Endothelial cell of umbilical vein (primary cell): ENCODE measurements around the gene USHBP1. TPM values are rescaled to one million over a fixed set of nuclear protein-coding genes. Genes with fewer than 3 reads are reported as not detected.
A peak's percentile ranks its signal among the peaks of the same experiment; 100 is the strongest.

Experiments
- BruUV-seq: library from RNA; stranded (reverse); fragments of 400-500 nt; replicated peaks from 2 replicates; lab custom pipeline; 2021; lab: Mats Ljungman, UMichigan
- CTCF ChIA-PET: fragments of 300-600, 350-600 bp; sonication (Branson Sonifier 250); formaldehyde crosslinking; loops from one replicate; lab custom pipeline; 2021; ENCODE audit warnings: antibody characterized with exemption, inconsistent platforms; lab: Charles Lee
- POLR2A ChIA-PET: fragments of 300-600, 350-600 bp; sonication (Branson Sonifier 250); formaldehyde crosslinking; loops from one replicate; lab custom pipeline; 2021; ENCODE audit warnings: antibody characterized with exemption, inconsistent platforms; lab: Charles Lee
- DNase-seq: peaks from one replicate; pipeline ENCODE4 v3.0.0-alpha.2; 2011; ENCODE audit warnings: low read depth, low spot score
- FAIRE-seq: peaks from 2 replicates; lab custom pipeline; 2011; peaks lifted over from hg19 to GRCh38; lab: Jason Lieb, UNC
- H2AFZ ChIP-seq: 2 replicates; pipeline ENCODE4 v1.6.0; 2012; ENCODE audit warnings: low read depth, low read length, control low read depth, inconsistent platforms
- H3K27ac ChIP-seq: 2 replicates; pipeline ENCODE4 v1.5.1; 2011; ENCODE audit warnings: low read depth, mild to moderate bottlenecking, control low read depth, low read length, moderate library complexity; ENCODE audit not compliant: insufficient read depth
- H3K27me3 ChIP-seq, 2 experiments: 2 replicates each; pipeline versions ENCODE4 v1.6.0 to v1.6.1; 2011; ENCODE audit warnings: low read length in 2 of 2, mixed read lengths in 1 of 2; ENCODE audit not compliant: control insufficient read depth in 2 of 2, insufficient read depth in 2 of 2
- H3K36me3 ChIP-seq, 2 experiments: 2 replicates in 1 of 2; 3 replicates in 1 of 2; pipeline ENCODE4 v1.5.1; 2011; ENCODE audit warnings: low read length in 2 of 2, mild to moderate bottlenecking in 1 of 2, moderate library complexity in 1 of 2; ENCODE audit not compliant: control insufficient read depth in 2 of 2, insufficient read depth in 2 of 2; ENCODE audit errors: extremely low read depth in 1 of 2
- H3K4me1 ChIP-seq: 3 replicates; pipeline ENCODE4 v1.5.1; 2011; ENCODE audit warnings: mild to moderate bottlenecking, low read length; ENCODE audit not compliant: control insufficient read depth, insufficient read depth; ENCODE audit errors: extremely low read depth
- H3K4me2 ChIP-seq: 2 replicates; pipeline ENCODE4 v1.6.1; 2011; ENCODE audit warnings: low read length, control low read depth, mixed read lengths; ENCODE audit not compliant: insufficient read depth
- H3K4me3 ChIP-seq, 3 experiments: fragments of 200-600 bp in 1 of 3; sonication (generic), shearing (Covaris generic) in 1 of 3; replicated peaks in 1 of 3; 2 replicates each; pipeline ENCODE4 v1.5.1; 2011 to 2016; ENCODE audit warnings: control low read depth in 3 of 3, low read length in 3 of 3, mild to moderate bottlenecking in 2 of 3, inconsistent platforms in 1 of 3, low read depth in 1 of 3, moderate library complexity in 1 of 3; ENCODE audit not compliant: insufficient read depth in 1 of 3
- H3K79me2 ChIP-seq: 2 replicates; pipeline ENCODE4 v1.6.0; 2012; ENCODE audit warnings: low read length, inconsistent platforms; ENCODE audit not compliant: control insufficient read depth, insufficient read depth
- H3K9ac ChIP-seq: replicated peaks from 2 replicates; pipeline ENCODE3; 2011; ENCODE audit warnings: low read length, control low read depth; ENCODE audit not compliant: insufficient read depth; ENCODE audit errors: extremely low read depth
- H3K9me1 ChIP-seq: replicated peaks from 3 replicates; pipeline ENCODE4 v1.6.0; 2011; ENCODE audit warnings: mild to moderate bottlenecking, low read length; ENCODE audit not compliant: control insufficient read depth, insufficient read depth; ENCODE audit errors: extremely low read depth
- H3K9me3 ChIP-seq: replicated peaks from 2 replicates; pipeline ENCODE4 v1.5.1; 2012; ENCODE audit warnings: low read length, inconsistent platforms; ENCODE audit not compliant: control insufficient read depth, insufficient read depth
- H4K20me1 ChIP-seq: replicated peaks from 2 replicates; pipeline ENCODE3; 2011; ENCODE audit warnings: mild to moderate bottlenecking, low read length; ENCODE audit not compliant: control insufficient read depth, insufficient read depth; ENCODE audit errors: extremely low read depth
- CTCF ChIP-seq, 2 donors: IDR thresholded peaks; 1 replicate in 1 of 2; 2 replicates in 1 of 2; pipeline ENCODE4 v1.5.1; 2011; ENCODE audit warnings: low read length in 2 of 2, mild to moderate bottlenecking in 2 of 2, moderate library complexity in 2 of 2, control low read depth in 1 of 2, inconsistent platforms in 1 of 2, low read depth in 1 of 2; ENCODE audit not compliant: insufficient read depth in 1 of 2; ENCODE audit errors: extremely low read depth in 1 of 2
- EZH2 ChIP-seq: IDR thresholded peaks from 2 replicates; pipeline ENCODE4 v1.6.1; 2012; ENCODE audit warnings: borderline replicate concordance, low read depth, mild to moderate bottlenecking, moderate library complexity, low read length, inconsistent platforms; ENCODE audit not compliant: severe bottlenecking
- FOS ChIP-seq: IDR thresholded peaks from 2 replicates; pipeline ENCODE4 v1.6.1; 2011; ENCODE audit warnings: mild to moderate bottlenecking, low read length, moderate library complexity, borderline replicate concordance; ENCODE audit not compliant: insufficient read depth
- GATA2 ChIP-seq: IDR thresholded peaks from 2 replicates; pipeline ENCODE4 v1.7.0; 2011; ENCODE audit warnings: low read depth, mild to moderate bottlenecking, moderate library complexity, mixed read lengths, low read length; ENCODE audit not compliant: insufficient read length, insufficient read depth
- JUN ChIP-seq: IDR thresholded peaks from 2 replicates; pipeline ENCODE4 v1.6.1; 2011; ENCODE audit warnings: borderline replicate concordance, low read depth; ENCODE audit not compliant: insufficient read length, insufficient read depth
- MAX ChIP-seq: IDR thresholded peaks from 2 replicates; pipeline ENCODE4 v1.6.1; 2011; ENCODE audit not compliant: insufficient read depth, insufficient read length
- MYC ChIP-seq: IDR thresholded peaks from one replicate; pipeline ENCODE4 v1.6.1; 2011; ENCODE audit warnings: mild to moderate bottlenecking, low read depth, low read length
- POLR2A ChIP-seq: IDR thresholded peaks from 2 replicates; pipeline ENCODE4 v1.6.1; 2012; ENCODE audit warnings: low read depth, mild to moderate bottlenecking, control low read depth, low read length
- POLR2AphosphoS5 ChIP-seq: IDR thresholded peaks from 2 replicates; pipeline ENCODE4 v1.6.1; 2012; ENCODE audit warnings: low read depth, mild to moderate bottlenecking, control low read depth, low read length, moderate library complexity; ENCODE audit not compliant: insufficient read depth
- dilution Hi-C: fragments of 300-500 bp; cut with MboI; formaldehyde crosslinking; loops from one replicate; pipeline ENCODE4 v1.15.0; 2019; ENCODE audit warnings: low sequenced_read_pairs; ENCODE audit not compliant: extremely low pct_ligation_motif_present
- intact Hi-C: fragments of 100-400 bp; cut with micrococcal nuclease; formaldehyde crosslinking; loops from one replicate; pipeline ENCODE4 v1.10.0; 2022
- polyA plus RNA-seq, 4 experiments: library from polyadenylated mRNA; depleted of rRNA in 3 of 4; stranded (reverse) in 3 of 4; unstranded in 1 of 4; fragments of >200 nt; gene quantifications; 2 replicates each; pipeline versions ENCODE4 v1.2.1 to v1.2.3, GENCODE V29; 2011 to 2012; ENCODE audit warnings: missing spikeins in 1 of 4
- total RNA-seq: library from RNA; stranded (reverse); gene quantifications from 2 replicates; pipeline ENCODE4 v1.2.3, GENCODE V29; 2021

Gene USHBP1
- total and polyA plus RNA-seq, 2 donors (not counting 3 experiments of a cell fraction or from before 2014, with no cell fraction given): 14.8 to 20.4 TPM

DNA sequence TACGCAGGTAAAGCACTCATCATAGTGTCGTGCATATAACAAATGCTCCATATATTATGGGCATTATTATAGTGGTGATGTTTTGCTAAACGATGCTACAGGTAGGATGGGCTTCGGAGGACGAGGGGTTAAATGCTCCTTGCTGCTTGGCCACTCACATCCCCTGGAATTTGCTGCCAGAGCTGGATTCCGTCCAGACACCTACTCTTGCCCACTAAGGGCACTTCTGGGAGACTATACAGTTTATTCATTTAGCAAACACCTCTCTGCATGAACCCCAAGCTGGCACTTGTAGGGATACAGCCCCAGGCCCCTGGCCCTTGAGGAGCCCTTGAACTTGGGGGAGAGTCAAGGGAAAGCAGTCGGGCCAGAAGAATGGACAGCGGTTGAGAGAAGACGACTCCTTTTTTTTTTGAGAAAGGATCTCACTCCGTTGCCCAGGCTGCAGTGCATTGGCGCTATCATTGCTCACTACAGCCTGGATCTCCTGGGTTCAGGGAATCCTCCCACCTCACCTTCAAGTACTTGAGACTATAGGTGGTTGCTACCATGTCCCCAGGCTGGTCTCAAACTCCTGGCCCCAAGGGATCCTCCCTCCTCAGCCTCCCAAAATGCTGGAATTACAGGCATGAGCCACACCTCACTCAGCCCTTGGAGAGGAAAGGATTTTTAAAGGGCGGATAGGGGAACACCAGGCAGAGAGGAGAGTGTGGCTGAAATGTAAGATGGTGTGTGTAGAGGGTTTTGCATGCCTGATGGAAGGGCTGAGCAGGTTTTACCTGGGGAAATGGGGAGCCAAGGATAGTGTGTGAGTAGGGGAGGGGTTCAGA, 40.1 kb upstream of the USHBP1 start:
- peak overlapping the region; percentile 81 for H3K4me2 ChIP-seq
- CTCF ChIA-PET: interaction anchor here (0.6 to 3.3 kb wide), 16 partner anchors 8 to 115 kb away, joined by 3 to 70 read pairs (median 4); partner anchors contain the start of genes ANO8 and USE1
- peaks cover 2% of the 10 kb centered on the region for H3K79me2 ChIP-seq
- no peaks in the 10 kb centered on the region for H3K36me3 ChIP-seq
- H3K27me3 ChIP-seq: no peaks in the 10 kb centered on the region
- TF ChIP-seq MYC: no peak
- no peak for TF ChIP-seq JUN
- TF ChIP-seq POLR2A: no peak
- no peak for TF ChIP-seq POLR2AphosphoS5
- TF ChIP-seq GATA2: no peak
- no peak for TF ChIP-seq CTCF (IDR thresholded peaks at IDR 0.05; ENCODE audit: extremely low read depth in 1 of 2, insufficient read depth in 1 of 2, low read depth in 1 of 2, low read length in 2 of 2)
- TF ChIP-seq MAX: no peak
- TF ChIP-seq FOS: no peak
- no peak for TF ChIP-seq EZH2
- no peak overlapping the region for H2AFZ ChIP-seq
- H3K4me3 ChIP-seq: no peak overlapping the region
- no peak for DNase-seq
- H3K9ac ChIP-seq: no peak overlapping the region
- H3K4me1 ChIP-seq: peaks cover 9% of the 10 kb centered on the region
- dilution Hi-C loops (no loop called here), intact Hi-C loops (loop anchor here (1.0 kb wide), 1 partner anchor 12 kb away; no protein-coding TSS in a partner anchor)
- no TSS peak for BruUV-seq
- POLR2A ChIA-PET: interaction anchor here (0.5 to 1.1 kb wide), 4 partner anchors 12 to 129 kb away, joined by 3 to 8 read pairs (median 4); no protein-coding TSS in a partner anchor
- no peaks in the 10 kb centered on the region for H3K9me1 ChIP-seq
- FAIRE-seq: no peak
- H3K27ac ChIP-seq: no peak overlapping the region
- H3K9me3 ChIP-seq: no peaks in the 10 kb centered on the region
- H4K20me1 ChIP-seq: no peaks in the 10 kb centered on the region
